Naive thymus-derived CD8-positive, alpha-beta T cell (primary cell): ENCODE data around the gene CUX1. TPM values are rescaled to one million over a fixed set of nuclear protein-coding genes. Genes with fewer than 3 reads are reported as not detected.

ENCODE experiments used
- ATAC-seq, 2 donors: fragments of 150-1000 bp; cut with Tn5 transposase in 1 of 2; sonication (Bioruptor Pico), chemical (Tn5 transposase) in 1 of 2; 1 replicate in 1 of 2; 2 replicates in 1 of 2; pipeline ENCODE4 v1.10.0; 2021; ENCODE audit warnings: mild to moderate bottlenecking in 2 of 2, moderate library complexity in 2 of 2
- POLR2A ChIA-PET: fragments of 350-600 bp; sonication (Branson Sonifier 250); formaldehyde crosslinking; loops from one replicate; lab custom pipeline; 2021; ENCODE audit warnings: antibody characterized with exemption; lab: Charles Lee
- DNase-seq, 10 donors: peaks; one replicate each; pipeline versions ENCODE4 v3.0.0 to v3.0.0-alpha.2; 2020 to 2022
- H3K27ac Mint-ChIP-seq, 10 donors: one replicate each; pipeline ENCODE4 v1.8.0; 2020 to 2022; ENCODE audit warnings: mild to moderate bottlenecking in 10 of 10, mixed read lengths in 10 of 10, moderate library complexity in 4 of 10, inconsistent platforms in 1 of 10
- H3K27me3 Mint-ChIP-seq, 5 donors: one replicate each; pipeline ENCODE4 v1.8.0; 2021 to 2022; ENCODE audit warnings: mixed read lengths in 5 of 5
- H3K36me3 Mint-ChIP-seq, 3 donors: one replicate each; pipeline ENCODE4 v1.8.0; 2020 to 2022; ENCODE audit warnings: mixed read lengths in 3 of 3, mild to moderate bottlenecking in 2 of 3, inconsistent platforms in 1 of 3
- H3K4me1 Mint-ChIP-seq, 4 donors: one replicate each; pipeline ENCODE4 v1.8.0; 2021 to 2022; ENCODE audit warnings: mixed read lengths in 4 of 4
- H3K4me3 Mint-ChIP-seq, 10 donors: one replicate each; pipeline ENCODE4 v1.8.0; 2020 to 2022; ENCODE audit warnings: mild to moderate bottlenecking in 10 of 10, mixed read lengths in 10 of 10, moderate library complexity in 6 of 10, inconsistent platforms in 1 of 10
- H3K9me3 Mint-ChIP-seq, 9 donors: one replicate each; pipeline ENCODE4 v1.8.0; 2020 to 2022; ENCODE audit warnings: mixed read lengths in 9 of 9, mild to moderate bottlenecking in 3 of 9, inconsistent platforms in 1 of 9, moderate library complexity in 1 of 9
- polyA plus RNA-seq, 3 donors: library from polyadenylated mRNA; unstranded; fragments of 300-500 nt; fragmentation: Illumina TruSeq; gene quantifications; one replicate each; pipeline ENCODE4 v1.2.3, GENCODE V29; 2021
- total RNA-seq, 8 experiments: library from RNA in 2 of 8; stranded (reverse) in 2 of 8; gene quantifications; one replicate each; pipeline ENCODE4 v1.2.3 and lab custom pipeline; 2021 to 2026

CUX1 gene
- total and polyA plus RNA-seq, 5 experiments from 2014 or later, result 10.3 to 66.2 (median 24.1) TPM

DNA sequence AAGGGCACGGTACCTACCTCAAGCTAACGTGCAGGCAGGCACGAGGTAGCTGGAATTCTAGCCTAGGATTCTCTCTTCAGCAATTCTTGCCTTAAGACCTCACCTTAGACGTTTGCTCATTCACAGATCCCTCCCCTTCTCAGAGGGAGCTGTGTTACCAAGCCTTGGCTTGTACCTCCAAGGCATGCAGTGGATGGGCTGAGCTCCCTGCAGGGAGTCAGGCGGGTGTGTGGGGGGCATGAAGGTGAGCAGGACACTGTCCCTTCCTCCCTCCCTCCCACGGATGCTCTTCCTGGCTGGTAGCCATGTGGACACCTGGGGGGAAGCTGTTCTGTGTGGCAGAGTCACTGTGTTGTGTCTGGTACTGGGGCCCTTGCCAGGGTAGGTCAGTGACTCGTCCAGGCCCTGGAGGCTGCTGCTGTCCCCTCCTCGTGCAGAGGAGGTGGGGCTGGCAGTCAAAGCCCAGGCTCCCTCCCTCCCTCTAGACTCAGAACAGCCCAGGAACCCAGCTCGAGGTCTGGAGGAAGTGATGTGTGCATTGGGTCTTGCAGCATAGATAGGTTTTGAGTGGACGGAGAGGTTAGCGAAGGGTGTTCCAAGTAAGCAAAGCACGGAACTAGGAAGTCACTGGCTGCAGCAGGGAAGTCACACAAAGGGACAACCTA lies 247.1 kb downstream of the CUX1 start:
- Mint-ChIP-seq H3K27me3 (no peaks in the 10 kb centered on the region), H3K36me3 (peaks cover 9 to 21% (median 9%) of the 10 kb centered on the region in 3 donors), H3K4me3 (no peak overlapping the region), H3K9me3 (no peaks in the 10 kb centered on the region), H3K4me1 (peaks cover 5 to 12% (median 10%) of the 10 kb centered on the region in 4 donors), H3K27ac (peak overlapping the region in 2 of 10 donors; percentile 8 to 38)
- POLR2A ChIA-PET, result no interaction called here
- DNase-seq (no peak), ATAC-seq (no peak)

DNA sequence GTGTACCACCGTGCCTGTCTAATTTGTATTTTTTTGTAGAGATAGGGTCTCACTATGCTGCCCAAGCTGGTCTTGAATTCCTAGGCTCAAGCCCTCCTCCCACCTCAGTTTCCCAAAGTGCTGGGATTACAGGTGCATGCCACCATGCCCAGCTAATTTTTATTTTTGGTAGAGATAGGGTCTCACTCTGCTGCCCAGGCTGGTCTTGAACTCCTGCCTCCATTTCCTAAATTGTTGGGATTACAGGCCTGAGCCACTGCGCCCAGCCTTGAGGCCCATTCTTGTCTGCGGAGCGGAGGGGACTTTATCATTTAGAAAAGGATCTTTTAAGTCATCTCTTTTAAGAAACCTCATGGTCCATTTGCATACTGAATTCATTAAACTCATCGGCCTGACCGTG lies 247.8 kb downstream of the CUX1 start:
- no peak overlapping the region for H3K27ac Mint-ChIP-seq
- peaks cover 5 to 12% (median 10%) of the 10 kb centered on the region in 4 donors for H3K4me1 Mint-ChIP-seq
- no peak for ATAC-seq
- H3K9me3 Mint-ChIP-seq, result peaks cover 0 to 5% (median 0%) of the 10 kb centered on the region in 9 donors
- peaks cover 12 to 27% (median 16%) of the 10 kb centered on the region in 3 donors for H3K36me3 Mint-ChIP-seq
- POLR2A ChIA-PET, result no interaction called here
- DNase-seq, result no peak
- H3K4me3 Mint-ChIP-seq, result no peak overlapping the region
- H3K27me3 Mint-ChIP-seq, result no peaks in the 10 kb centered on the region

DNA sequence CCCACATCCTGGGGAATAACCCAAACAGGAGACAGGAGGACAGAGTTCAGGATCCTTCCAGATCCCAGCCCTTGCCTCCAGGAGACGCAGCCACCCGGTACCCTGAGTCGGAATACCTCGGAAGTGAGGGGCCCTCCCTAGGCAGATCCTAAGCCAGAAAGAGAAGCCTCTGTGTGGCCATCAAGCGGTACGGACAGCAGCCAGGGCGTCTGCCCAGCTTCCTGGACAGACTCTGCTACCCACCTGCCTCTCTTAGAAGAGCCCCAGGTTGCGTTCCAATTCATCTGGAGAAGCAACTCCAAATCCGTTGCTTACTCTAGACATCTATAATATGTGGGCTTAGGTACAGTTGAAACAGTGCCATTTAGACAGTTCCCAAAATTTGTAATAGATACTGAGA lies 249.1 kb downstream of the CUX1 start:
- POLR2A ChIA-PET, result no interaction called here
- ATAC-seq (no peak), DNase-seq (no peak)
- Mint-ChIP-seq H3K27ac (peak overlapping the region in 1 of 10 donors; percentile 50), H3K36me3 (peaks cover 16 to 39% (median 28%) of the 10 kb centered on the region in 3 donors), H3K4me3 (no peak overlapping the region), H3K27me3 (no peaks in the 10 kb centered on the region), H3K4me1 (peaks cover 5 to 11% (median 8%) of the 10 kb centered on the region in 4 donors), H3K9me3 (peaks cover 0 to 7% (median 0%) of the 10 kb centered on the region in 9 donors)

DNA sequence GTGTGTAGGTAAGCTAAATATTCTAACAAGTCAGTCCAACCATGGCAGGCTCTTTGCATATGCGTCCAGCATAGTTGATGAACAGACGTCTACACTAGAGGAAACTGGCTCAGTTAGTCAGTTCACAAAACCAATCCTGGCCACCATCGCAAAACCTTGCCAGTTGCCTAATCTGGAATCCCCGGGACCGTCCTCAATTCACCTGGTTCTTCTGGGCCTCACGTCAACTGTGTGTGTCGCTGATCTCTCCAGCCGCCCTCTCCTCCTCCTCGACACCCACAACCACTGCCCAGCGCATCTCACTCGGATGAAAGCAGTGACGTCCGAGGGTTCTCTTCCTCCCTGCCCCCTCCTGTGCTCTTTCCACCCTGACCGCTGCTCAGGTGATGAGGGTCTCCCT lies 251.4 kb downstream of the CUX1 start:
- H3K36me3 Mint-ChIP-seq, result peaks cover 25 to 58% (median 45%) of the 10 kb centered on the region in 3 donors
- peaks cover 0 to 10% (median 3%) of the 10 kb centered on the region in 4 donors for H3K4me1 Mint-ChIP-seq
- ATAC-seq (no peak), DNase-seq (no peak)
- POLR2A ChIA-PET, result no interaction called here
- peak overlapping the region in 1 of 10 donors; percentile 7 for H3K27ac Mint-ChIP-seq
- H3K4me3 Mint-ChIP-seq, result no peak overlapping the region
- H3K27me3 Mint-ChIP-seq, result no peaks in the 10 kb centered on the region
- H3K9me3 Mint-ChIP-seq, result peaks cover 0 to 11% (median 3%) of the 10 kb centered on the region in 9 donors

DNA sequence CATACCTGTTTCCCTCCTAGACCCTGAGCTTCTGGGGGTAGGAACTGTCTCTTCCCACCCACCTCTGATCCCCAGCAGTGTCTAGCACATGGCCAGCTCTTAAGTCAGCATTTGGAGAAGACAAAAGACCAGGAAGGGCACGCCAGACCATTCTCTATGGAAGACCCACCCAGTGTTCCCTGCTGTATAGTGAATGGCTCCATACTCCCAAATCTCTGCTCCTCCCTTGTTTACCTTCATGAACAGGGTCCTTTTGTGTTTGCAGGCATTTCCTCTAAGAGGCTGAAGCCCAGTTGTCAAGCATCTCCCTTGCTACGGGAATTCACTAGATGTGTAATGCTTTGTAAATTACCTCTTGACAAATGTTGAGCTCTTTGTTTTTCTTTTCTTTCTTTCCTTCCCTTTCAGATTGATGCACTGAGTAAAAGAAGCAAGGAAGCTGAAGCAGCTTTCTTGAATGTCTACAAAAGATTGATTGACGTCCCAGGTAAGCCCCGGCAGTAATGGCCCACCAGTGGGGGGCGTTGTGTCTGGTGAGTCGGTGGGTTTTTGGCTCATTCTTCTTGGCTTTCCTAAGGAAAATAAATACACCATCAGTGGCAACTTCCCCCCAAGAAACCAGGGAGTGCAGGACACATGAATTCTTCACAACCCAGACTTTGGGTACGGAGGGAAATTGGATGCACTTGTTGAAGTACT lies 252.7 kb downstream of the CUX1 start:
- H3K36me3 Mint-ChIP-seq, result peaks cover 25 to 64% (median 49%) of the 10 kb centered on the region in 3 donors
- H3K27ac Mint-ChIP-seq, result no peak overlapping the region
- ATAC-seq (no peak), DNase-seq (no peak)
- H3K9me3 Mint-ChIP-seq, result peaks cover 0 to 11% (median 3%) of the 10 kb centered on the region in 9 donors
- no peaks in the 10 kb centered on the region for H3K27me3 Mint-ChIP-seq
- H3K4me1 Mint-ChIP-seq, result peaks cover 0 to 5% (median 2%) of the 10 kb centered on the region in 4 donors
- POLR2A ChIA-PET, result no interaction called here
- H3K4me3 Mint-ChIP-seq, result no peak overlapping the region

DNA sequence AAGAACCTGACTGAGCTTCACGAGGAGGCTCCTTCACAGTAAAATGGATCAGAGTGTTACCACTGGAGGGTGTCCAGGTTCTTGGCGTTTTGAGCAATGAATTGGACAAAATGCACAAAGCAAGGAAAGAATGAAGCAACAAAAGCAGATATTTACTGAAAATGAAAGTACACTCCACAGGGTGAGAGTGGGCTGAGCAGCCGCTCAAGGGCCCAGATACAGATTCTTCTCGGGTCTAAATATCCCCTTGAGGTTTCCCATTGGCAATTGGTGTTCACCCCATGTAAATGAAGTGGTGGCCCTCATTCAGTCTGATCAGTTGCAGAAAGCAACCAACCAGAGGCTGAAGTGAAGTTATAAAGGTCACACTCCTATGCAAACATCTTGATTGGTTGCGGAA lies 254.6 kb downstream of the CUX1 start:
- ATAC-seq, result no peak
- peak overlapping the region in 1 of 10 donors; percentile 56 for H3K27ac Mint-ChIP-seq
- H3K4me1 Mint-ChIP-seq, result peaks cover 3 to 7% (median 6%) of the 10 kb centered on the region in 4 donors
- POLR2A ChIA-PET, result no interaction called here
- peaks cover 25 to 60% (median 56%) of the 10 kb centered on the region in 3 donors for H3K36me3 Mint-ChIP-seq
- no peak for DNase-seq
- H3K27me3 Mint-ChIP-seq, result no peaks in the 10 kb centered on the region
- no peak overlapping the region for H3K4me3 Mint-ChIP-seq
- H3K9me3 Mint-ChIP-seq, result peaks cover 0 to 11% (median 3%) of the 10 kb centered on the region in 9 donors

DNA sequence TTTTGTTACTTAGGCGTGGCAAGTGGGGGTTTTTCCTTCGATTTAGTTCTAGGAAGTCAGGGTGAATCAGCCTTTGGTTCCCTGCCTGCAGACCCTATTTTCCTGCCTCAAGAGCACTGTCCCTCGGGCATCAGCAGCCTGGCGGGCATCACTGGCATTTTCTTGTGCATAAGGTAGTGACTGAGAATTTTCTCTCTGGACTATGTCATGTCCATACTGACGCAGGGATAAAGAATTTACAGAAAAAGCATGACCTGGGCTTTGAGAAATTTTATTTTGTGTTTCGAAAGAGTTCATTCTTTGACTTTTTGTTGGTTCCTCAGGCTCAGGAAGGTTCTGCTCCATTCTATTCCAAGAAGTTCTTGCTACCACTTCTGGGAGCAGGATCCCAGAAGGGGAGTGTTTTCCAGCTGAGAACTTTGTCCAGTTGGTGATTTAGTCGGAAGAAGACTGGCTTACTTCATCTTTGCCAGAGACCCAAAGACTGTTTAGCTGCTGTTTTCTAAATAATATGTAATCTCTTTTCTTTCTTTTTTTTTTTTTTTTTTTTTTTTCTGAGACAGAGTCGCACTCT lies 255.3 kb downstream of the CUX1 start:
- peak overlapping the region in 1 of 10 donors; percentile 5 for H3K27ac Mint-ChIP-seq
- POLR2A ChIA-PET, result interaction anchor here (0.7 kb wide), 1 partner anchor 341 kb away, joined by 3 read pairs; no protein-coding TSS in a partner anchor
- no peak overlapping the region for H3K4me3 Mint-ChIP-seq
- peaks cover 0 to 11% (median 3%) of the 10 kb centered on the region in 9 donors for H3K9me3 Mint-ChIP-seq
- peaks cover 25 to 61% (median 60%) of the 10 kb centered on the region in 3 donors for H3K36me3 Mint-ChIP-seq
- DNase-seq, result no peak
- no peak for ATAC-seq
- H3K27me3 Mint-ChIP-seq, result no peaks in the 10 kb centered on the region
- H3K4me1 Mint-ChIP-seq, result peaks cover 5 to 10% (median 9%) of the 10 kb centered on the region in 4 donors

DNA sequence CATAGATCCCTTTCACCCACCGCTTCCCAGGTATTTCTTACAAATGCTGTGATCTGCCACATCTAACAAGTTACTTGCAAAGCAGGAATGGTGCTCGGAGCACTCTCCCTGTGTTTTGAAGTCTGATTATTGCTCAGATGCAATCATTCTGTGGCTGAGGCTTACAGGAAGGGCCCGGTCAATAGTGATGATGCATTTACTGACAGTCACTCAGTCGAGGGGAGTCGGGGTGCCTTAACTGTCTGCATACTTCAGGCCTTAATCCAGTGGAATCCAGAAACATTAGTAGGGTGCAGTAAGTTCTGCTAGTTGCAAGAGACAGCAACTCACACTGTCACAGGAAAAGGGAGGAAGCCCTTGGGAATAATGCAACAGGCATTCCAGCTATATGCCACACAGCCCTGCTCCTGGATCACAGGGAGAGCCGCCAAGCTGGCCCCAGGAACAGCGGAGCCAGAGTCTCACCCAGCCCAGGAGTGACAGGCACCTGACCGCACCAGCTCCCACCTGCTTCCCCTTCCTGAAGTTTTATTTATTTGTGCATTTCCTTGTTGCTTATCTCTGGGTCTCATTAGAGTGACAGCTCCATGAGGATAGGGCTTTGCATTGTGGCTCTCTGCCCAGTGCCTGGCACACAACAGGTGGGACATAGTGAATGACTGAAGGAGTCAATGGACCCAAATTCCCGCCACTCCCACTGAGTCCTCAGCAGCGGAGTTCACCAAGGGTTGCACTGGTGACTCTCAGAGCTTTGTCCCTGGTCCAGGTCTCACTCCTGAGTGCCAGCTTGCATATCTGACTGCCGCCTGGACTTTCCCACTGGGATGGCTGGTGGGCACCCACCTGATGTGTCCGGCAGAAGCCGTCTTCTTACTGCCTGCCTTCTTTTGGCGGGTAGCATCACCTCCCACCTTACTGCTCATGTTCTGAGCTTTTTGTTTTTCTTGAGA lies 256.8 kb downstream of the CUX1 start:
- Mint-ChIP-seq H3K4me1 (peaks cover 5 to 10% (median 7%) of the 10 kb centered on the region in 4 donors), H3K27me3 (no peaks in the 10 kb centered on the region), H3K27ac (no peak overlapping the region), H3K9me3 (peaks cover 0 to 11% (median 3%) of the 10 kb centered on the region in 9 donors), H3K4me3 (no peak overlapping the region), H3K36me3 (peaks cover 17 to 63% (median 55%) of the 10 kb centered on the region in 3 donors)
- DNase-seq (no peak), ATAC-seq (no peak)
- POLR2A ChIA-PET, result no interaction called here

DNA sequence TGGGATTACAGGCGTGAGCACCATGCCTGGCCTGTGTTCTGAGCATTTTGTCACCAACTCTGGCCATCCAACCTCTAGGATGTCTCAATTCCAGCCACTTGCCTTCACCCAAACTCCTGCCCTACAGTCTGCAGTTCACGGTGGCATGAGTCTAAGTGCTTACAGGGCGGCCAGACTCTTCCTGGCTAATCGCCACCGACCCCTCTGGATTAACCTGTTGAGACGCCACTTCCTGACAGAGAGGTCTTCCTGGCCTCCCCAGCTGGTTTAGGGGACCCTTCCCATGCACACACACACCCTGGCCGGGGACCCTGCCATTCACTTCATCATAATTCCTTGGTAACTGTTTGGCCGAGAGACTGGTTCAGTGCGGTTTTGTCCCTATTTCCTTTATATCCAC lies 257.7 kb downstream of the CUX1 start:
- Mint-ChIP-seq H3K9me3 (peaks cover 0 to 11% (median 2%) of the 10 kb centered on the region in 9 donors), H3K4me3 (no peak overlapping the region), H3K36me3 (peaks cover 17 to 62% (median 55%) of the 10 kb centered on the region in 3 donors), H3K27ac (peak overlapping the region in 1 of 10 donors; percentile 35), H3K4me1 (peaks cover 5 to 10% (median 7%) of the 10 kb centered on the region in 4 donors), H3K27me3 (no peaks in the 10 kb centered on the region)
- ATAC-seq (no peak), DNase-seq (no peak)
- POLR2A ChIA-PET, result no interaction called here

DNA sequence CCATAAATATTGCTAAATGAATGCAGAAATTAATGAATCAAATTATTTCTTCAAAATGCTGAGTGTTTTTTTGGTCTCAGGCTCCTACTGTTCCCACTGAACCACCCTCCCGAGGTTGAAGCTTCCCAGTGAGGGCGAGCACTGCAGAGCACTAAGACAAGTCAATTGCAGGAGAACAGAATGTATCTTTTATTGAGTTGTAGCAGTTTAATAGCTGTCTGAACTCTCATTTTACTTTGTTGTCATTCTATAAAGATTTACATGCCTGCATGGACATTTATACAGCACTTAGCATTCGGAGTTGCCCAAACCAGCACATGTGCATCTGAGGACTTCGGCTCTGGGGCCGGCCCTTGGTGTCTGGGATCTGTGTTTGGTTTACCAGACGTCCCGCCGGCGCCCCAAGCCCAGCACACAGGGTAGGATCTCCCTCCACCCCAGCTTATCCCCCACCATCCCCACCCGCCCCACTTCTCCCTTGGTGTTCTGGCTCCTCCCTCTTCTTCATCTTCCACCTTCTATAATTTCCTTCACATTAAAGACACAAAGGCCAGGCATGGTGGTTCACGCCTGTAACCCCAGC lies 258.2 kb downstream of the CUX1 start:
- peaks cover 5 to 10% (median 7%) of the 10 kb centered on the region in 4 donors for H3K4me1 Mint-ChIP-seq
- DNase-seq (no peak), ATAC-seq (no peak)
- H3K4me3 Mint-ChIP-seq, result no peak overlapping the region
- POLR2A ChIA-PET, result no interaction called here
- H3K27ac Mint-ChIP-seq, result no peak overlapping the region
- no peaks in the 10 kb centered on the region for H3K27me3 Mint-ChIP-seq
- peaks cover 0 to 9% (median 4%) of the 10 kb centered on the region in 9 donors for H3K9me3 Mint-ChIP-seq
- peaks cover 17 to 62% (median 55%) of the 10 kb centered on the region in 3 donors for H3K36me3 Mint-ChIP-seq

DNA sequence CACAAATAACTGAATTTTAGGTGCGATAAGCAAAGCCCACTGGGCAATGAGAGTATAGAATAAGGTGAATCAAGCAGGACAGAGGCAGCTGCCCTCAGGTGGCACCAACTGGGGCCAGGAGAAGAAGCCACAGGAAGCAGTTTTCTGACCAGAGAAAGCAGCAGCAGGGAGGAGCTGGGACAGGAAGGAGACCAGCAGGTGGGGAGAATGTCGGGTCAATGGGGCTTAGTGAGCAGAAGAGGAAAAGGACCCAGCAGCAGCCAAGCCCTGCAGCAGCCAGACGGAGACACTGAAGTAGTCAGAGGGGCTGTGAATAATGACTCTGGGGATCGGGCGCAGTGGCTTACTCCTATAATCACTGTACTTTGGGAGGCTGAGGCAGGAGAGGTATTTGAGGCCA lies 259.7 kb downstream of the CUX1 start:
- ATAC-seq (no peak), DNase-seq (no peak)
- peak overlapping the region in 1 of 10 donors; percentile 14 for H3K4me3 Mint-ChIP-seq
- H3K36me3 Mint-ChIP-seq, result peaks cover 21 to 63% (median 56%) of the 10 kb centered on the region in 3 donors
- H3K27ac Mint-ChIP-seq, result peak overlapping the region in 5 of 10 donors; percentile 28 to 82 (median 73)
- peaks cover 5 to 10% (median 7%) of the 10 kb centered on the region in 4 donors for H3K4me1 Mint-ChIP-seq
- peaks cover 0 to 17% (median 7%) of the 10 kb centered on the region in 9 donors for H3K9me3 Mint-ChIP-seq
- POLR2A ChIA-PET, result interaction anchor here (0.7 kb wide), 1 partner anchor 19 kb away, joined by 4 read pairs; no protein-coding TSS in a partner anchor
- H3K27me3 Mint-ChIP-seq, result no peaks in the 10 kb centered on the region
